Femur (tissue), 1 donor: Measurements from ENCODE around the gene CLK2.

Experiments used
- DNase-seq: peaks from one replicate; pipeline ENCODE4 v3.0.0-alpha.2; 2017

CLK2 gene

DNA sequence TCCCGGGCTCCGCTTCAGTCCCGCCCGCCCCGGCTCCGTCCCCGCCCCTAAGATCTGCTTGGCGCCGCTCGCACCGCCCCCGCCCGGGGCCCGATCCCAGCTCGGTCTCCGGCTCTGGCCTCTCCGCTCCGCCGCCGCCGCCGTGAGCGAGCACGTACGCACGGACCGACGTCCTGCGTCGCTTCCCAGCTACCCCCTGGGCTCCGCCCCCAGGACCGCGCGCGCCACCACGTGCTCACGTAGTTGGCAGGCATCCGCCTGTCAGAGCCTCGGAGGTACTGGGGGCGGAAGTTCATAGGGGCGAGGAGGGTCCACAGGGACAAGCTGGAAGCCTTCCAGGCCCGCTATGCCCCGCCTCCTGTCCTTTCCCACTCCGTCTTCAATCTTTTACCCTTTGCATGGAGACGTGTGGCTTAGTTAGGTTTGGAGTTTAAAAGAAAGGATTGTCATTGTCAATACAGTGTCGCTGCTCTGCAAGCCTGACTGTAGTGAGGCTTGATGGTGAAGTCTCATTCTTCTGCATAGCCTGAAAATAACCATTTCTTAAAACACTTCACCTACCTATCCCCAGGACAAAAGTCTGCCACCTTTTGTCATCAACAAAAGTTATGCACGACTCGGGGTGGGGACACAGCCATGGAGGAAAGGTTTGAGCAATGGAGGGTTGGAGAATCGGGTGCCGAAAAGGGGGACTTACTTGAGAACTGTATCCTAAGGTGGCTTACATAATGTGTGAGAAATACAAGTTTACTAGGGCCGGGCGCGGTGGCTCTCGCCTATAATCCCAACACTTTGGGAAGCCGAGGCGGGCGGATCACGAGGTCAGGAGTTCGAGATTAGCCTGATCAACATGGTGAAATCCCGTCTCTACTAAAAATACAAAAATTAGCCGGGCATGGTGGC lies at the start of gene CLK2:
TSS of gene CLK2 (minus strand) at position 162 of the 903 bp plus-strand sequence. CDS start 2,527 bp downstream, outside the sequence.
- DNase-seq: peak; percentile 97

DNA sequence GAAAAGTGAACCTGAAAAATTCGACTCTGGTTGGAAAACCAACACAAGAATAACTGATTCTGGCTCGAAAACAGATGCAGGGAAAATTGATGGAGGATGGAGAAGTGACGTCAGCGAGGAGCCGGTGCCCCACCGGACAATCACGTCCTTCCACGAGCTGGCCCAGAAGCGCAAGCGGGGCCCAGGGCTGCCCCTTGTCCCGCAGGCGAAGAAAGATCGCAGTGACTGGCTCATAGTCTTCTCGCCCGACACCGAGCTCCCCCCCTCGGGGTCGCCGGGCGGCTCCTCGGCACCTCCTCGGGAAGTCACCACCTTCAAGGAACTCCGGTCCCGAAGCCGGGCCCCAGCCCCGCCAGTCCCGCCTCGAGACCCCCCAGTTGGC lies 49.3 kb upstream of the CLK2 start:
- DNase-seq: no peak

DNA sequence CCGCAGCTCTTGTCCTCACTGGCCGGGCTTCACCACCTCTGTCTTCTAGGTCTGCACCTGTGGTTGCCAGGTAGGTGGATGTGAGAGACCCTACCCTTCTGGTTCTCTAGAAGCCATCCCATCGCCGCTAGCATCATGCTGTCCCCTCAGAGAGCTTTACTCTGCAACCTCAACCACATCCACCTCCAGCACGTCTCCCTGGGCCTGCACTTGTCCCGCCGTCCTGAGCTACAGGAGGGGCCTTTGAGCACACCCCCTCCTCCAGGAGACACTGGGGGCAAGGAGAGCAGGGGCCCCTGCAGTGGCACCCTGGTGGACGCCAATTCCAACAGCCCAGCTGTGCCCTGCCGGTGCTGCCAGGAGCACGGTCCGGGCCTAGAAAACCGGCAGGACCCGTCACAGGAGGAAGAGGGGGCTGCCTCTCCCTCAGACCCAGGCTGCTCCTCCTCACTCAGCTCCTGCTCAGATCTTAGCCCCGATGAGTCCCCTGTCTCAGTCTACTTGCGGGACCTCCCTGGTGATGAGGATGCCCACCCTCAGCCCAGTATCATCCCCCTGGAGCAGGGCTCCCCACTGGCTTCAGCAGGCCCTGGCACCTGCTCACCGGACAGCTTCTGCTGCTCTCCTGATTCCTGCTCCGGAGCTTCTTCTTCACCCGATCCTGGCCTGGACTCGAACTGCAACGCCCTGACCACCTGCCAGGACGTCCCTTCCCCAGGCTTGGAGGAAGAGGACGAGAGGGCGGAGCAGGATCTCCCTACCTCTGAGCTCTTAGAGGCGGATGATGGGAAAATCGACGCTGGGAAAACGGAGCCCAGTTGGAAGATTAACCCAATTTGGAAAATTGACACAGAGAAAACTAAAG lies 48.6 kb upstream of the CLK2 start:
- peak; percentile 42 for DNase-seq

DNA sequence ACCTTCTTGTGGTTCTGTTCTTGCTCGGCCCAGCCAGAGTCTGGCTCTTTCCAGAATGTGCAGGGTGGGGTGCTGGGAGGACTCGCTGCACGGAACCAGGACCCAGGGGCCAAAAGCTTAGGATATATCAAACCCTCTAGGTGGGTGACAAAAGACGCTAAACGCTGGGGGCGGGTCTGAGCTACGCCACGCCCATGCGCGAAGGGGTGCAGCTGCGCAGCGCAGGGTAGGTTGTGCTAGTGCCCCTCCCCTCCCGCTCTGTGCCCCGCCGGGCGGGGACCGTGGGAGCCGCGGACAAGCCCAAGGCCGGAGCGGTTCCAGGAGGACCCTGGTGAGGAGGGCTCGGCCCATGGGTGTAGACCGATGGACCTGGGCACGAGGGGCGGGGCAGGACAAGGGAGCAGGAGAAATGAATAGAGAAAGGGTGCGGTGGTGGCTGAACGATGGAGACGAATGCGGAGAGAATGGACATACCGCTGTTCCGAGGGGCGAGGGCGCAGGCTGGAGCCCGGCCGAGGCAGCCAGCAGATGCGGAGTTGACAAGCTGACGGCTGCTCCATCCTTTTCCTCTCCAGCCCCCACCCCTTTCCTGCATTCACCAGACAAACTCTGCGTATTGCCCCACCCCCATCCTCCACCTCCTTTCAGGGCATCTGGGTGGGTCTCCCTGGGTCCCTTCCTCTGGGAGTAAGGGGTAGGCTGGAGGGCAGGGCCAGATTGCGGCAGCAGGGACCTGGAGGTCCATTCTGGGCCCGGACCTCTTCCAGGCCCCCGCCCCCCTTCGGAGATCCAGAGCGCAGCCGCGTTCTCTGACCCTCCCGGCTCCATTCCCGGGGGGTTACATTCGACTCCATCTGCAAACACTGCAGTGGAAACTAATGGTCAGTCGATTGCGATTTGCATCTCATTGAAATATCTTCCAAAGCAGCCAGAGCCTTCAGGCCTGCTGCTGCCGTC lies 47.6 kb upstream of the CLK2 start, which contains the start of gene RUSC1:
TSS of gene RUSC1 (plus strand) at position 234 of the 957 bp plus-strand sequence. CDS start 880 bp downstream, outside the sequence.
- DNase-seq: peak; percentile 88

DNA sequence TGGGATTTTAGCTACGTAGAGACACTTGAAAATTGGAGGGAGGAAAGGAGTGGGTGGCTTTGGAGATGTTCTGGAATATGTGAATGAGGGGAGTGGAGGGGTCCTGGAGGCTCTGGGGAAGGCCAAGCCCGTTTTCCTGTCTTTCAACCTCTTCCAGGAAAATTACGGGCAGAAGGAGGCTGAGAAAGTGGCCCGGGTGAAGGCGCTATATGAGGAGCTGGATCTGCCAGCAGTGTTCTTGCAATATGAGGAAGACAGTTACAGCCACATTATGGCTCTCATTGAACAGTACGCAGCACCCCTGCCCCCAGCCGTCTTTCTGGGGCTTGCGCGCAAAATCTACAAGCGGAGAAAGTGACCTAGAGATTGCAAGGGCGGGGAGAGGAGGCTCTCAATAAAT lies 46.9 kb upstream of the CLK2 start:
- DNase-seq: no peak

DNA sequence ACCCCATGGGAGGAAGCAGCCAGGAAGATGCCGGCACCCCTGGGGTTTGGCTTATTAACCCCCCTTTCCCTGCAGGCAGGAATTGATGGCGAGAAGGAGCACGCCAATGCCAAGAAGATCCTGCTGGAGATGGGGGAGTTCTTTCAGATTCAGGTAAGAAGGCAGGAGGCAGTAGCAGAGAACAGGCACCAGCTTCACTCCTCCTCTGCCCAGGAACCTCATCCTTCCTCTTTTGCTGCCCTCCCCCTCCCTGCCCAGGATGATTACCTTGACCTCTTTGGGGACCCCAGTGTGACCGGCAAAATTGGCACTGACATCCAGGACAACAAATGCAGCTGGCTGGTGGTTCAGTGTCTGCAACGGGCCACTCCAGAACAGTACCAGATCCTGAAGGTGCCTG lies 46.2 kb upstream of the CLK2 start:
- no peak for DNase-seq

DNA sequence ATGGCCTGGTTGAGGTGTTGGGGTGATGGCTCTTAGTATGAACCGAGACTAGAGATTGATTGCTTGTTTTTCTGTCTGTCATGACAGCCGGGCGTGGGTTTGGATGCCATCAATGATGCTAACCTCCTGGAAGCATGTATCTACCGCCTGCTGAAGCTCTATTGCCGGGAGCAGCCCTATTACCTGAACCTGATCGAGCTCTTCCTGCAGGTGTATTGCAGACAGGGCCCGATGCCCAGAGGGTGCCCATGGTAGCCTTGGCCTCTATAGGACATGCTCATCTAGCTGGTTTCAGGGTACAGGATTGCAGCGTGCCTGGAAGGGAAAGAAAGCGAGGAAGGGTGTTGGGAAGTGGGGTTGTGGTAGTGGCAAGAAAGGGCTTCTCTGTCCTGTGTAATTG lies 44.8 kb upstream of the CLK2 start:
- no peak for DNase-seq

DNA sequence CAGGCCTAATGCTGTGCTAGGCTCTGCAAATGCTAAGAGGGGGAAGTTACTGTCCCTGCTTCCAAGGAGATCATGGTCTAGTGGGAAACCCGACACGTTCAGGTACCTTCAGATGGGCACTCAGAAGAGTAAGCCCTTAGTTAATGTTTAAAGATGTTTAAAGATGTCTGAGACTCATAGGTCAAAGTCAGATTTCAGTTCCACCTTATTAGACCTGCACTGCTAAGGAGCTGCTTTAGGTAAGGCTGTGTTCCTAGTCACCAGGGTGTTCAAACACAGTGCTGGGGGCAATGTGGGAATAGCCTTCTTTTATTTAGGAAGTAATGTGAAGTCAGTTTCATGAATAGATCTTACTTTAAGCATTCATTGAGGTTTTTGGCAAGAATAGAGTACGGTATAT lies 43.6 kb upstream of the CLK2 start:
- DNase-seq: no peak

DNA sequence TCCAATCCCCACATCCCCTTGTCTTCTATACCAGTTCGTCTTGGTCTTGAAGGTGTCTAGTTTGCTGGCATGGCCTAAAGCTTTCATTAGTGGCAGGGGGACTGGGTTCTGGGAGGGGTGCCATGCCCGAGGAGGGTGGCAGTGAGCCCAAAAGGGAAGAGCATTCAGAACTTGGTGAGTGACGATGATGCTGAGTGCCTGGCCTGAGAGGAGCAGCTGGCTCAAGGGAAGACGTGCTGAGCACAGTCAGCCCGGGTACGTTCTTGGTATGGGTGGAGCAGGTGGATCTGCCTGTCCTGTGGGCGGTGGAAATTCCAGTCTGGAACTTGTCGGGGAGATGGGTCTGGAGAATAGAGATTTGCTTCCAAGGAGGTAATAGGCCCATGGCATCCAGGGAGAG lies 40.0 kb upstream of the CLK2 start:
- DNase-seq: no peak

DNA sequence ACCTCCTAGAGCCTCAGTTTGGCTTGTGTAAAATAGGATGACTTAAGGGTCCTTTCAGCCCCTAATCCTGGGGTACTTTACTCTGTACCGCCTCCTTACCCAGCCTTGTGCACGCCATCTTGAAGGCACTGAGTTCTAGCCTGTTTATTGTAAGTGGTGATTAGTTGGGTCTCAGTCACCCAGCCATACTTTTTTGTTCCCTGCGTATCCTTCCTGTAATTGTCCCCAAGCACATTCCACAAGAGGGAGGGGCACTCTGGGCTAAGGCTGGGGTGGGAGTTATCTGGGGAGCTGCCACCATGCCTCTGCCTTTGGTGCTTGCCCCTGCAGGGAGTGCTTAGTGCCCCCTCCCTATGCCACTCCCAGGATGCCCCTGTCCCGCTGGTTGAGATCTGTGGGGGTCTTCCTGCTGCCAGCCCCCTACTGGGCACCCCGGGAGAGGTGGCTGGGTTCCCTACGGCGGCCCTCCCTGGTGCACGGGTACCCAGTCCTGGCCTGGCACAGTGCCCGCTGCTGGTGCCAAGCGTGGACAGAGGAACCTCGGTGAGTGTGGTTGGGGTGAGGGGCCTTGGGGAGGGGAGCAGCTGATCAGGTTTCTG lies 36.2 kb upstream of the CLK2 start:
- DNase-seq: no peak

DNA sequence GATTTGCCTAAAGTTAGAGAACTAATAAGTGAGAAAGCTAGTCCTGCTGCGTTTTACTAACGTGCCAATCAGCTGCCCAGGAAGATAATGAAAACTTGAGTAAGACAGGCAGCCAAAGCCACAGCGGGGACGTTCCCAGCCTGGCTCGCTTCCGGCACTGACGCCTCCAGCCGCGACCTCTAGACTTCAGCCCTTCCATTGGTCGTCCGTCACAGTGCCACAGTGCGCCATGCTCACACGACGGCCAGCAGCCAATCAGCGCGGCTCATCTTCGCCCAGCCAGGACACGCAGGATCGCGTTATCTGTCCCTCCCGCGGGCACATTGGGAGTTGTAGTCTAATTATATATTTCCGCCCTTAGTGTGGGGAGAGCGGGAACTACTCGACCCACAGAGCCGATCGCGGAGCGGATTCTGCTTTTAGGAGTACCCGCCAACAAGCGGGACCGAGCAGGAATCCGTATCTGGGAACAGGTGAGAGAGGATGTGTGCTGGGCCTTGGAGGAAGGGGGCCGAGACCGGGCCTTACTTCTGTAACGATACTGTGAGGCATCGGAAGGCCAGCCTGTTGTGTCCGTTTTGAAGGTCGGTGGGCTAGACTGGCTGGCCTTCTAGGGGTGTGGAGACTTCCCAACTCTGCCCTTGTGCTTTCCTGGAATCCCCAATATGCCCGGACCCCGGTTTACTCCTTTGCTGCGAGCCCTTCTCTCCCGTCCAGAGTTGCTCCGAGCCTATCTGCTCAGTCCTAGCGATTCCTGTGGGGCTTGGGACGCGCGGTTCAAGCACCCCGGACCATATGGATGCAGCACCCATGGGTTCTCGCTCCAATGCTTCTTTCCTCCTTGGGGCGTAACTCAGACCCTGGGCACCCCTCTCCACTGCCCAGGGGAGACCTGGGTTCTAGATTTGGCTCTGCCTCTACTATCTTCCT lies 35.5 kb upstream of the CLK2 start, which contains the start of gene FDPS:
TSS of gene FDPS (plus strand) at position 374 of the 930 bp plus-strand sequence. CDS start 924 bp downstream, outside the sequence.
- DNase-seq: peak; percentile 100

DNA sequence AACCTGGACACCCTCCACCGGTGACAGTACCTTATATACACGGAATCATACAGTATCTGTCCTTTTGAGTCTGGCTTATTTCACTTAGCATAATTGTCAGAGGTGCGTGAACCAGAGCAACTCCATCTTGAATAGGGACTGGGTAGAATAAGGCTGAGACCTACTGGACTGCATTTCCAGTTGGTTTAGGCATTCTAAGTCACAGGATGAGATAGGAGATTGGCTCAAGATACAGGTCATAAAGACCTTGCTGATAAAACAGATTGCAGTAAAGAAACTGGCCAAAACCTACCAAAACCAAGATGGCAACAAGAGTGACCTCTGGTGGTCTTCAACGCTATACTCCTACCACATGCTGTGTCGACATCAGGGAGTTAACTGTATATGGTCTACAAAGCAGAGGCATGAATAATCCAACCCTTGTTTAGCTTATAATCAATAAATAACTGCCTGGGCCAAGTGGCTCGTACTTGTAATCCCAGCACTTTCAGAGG lies 34.0 kb upstream of the CLK2 start:
- no peak for DNase-seq

DNA sequence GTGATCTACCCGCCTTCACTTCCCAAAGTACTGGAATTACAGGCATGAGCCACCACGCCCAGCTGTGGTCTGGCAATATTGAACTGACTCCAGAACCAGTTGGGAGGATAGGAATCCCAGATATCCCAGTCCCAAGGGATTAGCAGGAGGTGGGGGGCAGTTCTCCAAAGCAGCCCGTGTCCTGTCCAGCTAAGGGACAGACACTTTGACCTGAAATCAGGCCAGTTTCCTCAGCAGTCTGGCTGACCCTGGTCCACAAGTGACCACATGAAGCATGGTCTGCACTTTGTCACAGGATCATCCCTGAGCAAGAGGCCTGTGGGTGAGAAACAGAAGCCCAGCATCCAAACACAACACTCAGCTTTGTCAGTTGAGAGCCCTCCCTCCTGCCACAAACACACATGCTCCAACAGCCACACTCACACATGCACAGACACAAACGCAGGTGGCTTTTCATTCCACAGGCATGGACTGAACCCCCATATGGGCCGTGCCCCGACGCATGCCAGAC lies 32.6 kb upstream of the CLK2 start:
- no peak for DNase-seq

DNA sequence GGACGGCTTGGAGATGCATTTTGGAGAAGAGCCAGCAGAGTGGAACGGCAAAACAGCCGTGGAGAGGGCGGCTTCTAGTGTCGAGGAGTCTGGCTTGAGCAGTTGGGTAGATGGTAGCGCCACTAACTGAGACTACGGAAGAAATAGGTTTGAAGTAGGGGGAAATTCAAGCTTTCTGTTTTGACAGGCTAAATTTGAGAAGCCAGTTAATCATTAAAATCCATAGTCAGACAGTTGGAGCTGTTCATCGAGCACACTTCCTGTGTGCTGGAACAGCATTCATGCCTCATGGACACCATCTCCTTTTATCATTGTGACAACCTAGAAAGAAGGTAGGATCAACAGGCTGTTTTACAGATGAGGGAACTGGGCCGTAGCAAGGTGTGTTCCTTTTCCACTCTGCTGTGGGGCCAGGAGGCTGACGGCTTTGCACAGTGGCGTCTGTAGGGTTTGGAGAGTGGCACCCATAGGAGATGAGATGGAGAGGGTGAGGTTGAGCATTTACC lies 31.3 kb upstream of the CLK2 start:
- DNase-seq: no peak

DNA sequence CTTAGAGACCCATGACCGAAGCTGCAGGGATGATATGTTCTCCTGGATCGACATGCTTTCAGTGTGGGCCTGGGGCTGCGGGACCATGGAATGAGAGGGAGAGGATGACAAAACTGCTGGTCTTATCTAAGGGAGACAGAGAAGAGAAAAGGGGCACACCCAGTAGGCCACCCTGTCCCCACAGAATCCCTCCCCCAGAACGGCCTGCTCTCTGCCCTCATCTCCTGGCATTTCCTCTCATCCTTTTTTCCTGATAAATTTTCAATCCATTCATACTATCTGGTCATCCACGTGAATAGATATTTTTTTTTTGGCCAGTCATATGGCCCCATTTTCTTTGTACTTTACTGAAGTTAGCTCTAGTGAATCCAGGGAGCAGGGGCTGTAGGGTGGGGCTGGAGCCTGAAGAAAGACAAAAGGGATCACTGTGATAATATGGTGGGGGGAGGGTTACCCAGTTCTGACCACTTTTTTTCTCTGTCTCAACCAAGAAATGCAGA lies 28.1 kb upstream of the CLK2 start, which contains the start of gene PKLR:
TSS of gene PKLR (minus strand) at position 97 of the 500 bp plus-strand sequence. CDS start at position 54, 43 bp downstream.
- DNase-seq: no peak

DNA sequence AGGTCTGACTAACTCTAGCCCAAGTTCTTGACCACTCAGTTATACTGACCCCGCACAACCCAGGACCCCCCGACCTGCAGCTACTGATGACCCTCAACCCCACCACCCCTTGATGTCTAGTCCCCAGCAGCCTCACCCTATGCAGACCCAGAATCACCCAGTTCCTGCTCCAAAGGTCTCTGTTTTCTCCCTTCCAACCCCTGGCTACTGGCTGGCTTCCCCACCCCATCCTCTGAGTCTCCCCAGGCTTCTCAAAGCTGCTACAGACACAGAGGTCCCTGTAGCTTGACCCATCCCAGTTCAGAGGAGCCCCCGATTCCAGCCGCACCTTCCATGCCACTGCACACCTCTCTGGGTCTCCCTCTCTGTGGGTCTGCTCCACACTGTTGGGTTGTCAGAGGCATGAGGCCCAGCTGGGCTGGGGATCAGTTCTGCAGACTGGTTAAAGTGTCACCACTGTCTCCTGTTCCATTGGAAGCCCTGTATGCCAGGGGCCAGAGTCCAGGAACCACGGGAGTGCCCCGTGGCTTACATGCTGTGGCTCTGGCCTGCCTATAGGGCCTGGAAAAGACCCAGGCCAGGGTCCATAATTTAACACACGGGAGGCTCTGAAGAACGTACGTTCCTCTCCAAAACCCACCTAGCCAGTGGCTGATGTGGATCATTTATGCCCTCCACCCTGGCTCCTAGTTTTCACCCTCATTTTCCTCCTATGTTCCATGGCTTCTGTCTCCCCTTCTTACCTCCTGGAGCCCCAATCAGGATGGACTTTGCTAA lies 27.4 kb upstream of the CLK2 start:
- no peak for DNase-seq

DNA sequence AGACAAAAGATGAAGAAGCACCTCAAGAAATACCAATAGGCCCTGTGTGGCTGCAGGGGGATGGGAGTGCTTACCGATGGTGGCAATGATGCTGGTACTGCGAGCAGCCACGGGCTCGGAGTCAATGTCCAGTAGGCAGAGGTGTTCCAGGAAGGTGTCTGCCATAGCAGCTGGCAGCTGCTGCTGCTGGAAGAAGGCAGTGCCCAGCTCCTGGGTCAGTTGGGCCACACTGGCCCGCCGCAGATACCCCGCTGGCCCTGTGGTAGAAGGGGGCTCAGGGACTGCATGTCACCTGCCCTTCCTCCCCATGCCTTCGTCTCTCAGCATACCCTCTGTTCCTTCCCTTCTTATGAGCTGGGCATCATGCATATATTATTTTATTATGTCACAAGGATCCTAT lies 26.7 kb upstream of the CLK2 start:
- DNase-seq: no peak

DNA sequence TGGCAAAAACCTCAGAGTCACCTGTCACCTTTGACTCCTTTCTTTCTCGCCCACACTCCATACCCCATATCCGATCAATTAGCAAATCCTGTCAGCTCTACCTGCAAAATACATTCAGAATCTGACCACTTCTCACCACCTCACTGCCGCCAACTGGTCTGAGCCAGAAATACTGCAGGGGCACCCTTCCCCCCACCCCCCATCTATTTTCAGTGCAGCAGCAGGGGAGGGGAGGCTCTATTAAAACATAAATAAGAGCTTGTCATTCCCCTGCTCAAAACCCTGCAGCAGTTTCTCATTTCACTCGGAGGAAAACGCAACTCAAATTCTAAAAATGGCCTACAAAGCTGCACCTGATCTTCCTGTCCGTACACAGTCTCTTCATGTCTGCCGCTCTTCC lies 24.1 kb upstream of the CLK2 start:
- no peak for DNase-seq

DNA sequence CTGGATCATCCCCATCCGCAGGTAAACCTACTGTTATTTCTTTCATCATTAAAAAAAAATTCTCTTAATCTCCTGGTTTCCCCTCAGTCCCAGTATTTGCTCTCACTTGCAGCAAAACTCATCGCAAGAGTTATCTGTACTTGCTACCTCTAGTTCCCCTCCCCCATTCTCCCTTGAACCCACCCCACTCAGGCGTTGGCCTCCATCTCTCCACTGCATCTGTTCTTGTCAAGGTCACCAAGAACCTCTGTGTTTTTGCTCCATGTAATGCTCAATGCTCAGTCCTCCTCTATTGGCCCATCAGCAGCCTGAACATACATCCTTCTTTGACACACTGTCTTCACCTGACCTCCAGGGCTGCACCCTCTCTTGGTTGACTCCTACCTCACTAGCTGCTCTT lies 23.4 kb upstream of the CLK2 start:
- DNase-seq: no peak
